HG02798 (cell line): ENCODE data around the gene CXADR.
A peak's percentile ranks its signal among the peaks of the same experiment; 100 is the strongest.
"Not testable (repeated sequence)": the region's sequence is repeated elsewhere in the genome, so short reads cannot be mapped to it uniquely, and the experiment has no call there.

Source experiments
- ATAC-seq: cut with Tn5 transposase; IDR thresholded peaks from one replicate; pipeline ENCODE4 v1.9.1; 2021; ENCODE audit warnings: mild to moderate bottlenecking; ENCODE audit not compliant: unreplicated experiment, poor library complexity

CXADR gene

DNA sequence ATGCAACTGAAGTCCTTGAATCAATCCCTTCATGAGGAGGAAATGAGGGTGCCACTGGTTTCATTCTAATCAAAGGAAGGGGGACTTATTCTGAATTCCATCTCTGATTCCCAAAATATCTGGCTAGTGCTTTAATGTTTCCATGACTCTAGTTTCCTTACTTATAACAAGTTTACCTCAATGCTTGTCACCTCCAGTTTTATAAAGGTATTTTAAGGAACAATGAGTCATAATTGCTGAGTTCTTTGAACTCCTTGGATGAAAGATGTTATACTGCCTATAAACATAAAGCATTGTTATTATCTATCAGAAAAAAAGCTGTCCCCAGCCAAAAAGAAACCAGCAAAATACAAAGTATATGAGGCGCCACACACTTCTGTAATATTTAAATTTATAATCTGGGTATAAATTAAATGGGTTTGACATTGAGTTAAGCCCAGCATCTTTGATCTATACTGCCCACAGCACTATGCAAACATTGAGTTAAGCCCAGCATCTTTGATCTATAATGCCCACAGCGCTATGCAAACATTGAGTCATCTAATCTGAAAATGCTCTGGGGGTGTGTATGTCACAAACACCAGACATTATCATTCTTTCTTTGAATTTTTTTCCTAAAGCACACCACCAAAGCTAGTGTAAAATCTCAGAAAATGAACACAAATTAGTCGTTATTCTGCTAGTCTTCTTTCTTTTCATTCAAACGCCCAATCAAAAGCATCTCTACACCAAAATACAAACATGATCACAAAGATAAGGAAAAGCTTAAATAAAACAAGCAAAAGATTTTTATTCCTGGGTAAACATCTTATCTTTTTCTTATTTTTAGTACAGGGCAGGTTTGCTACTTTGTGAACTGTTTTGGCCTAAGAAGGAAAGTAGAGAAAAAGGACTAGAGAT is 11.5 kb upstream of the CXADR start:
- ATAC-seq = no peak

DNA sequence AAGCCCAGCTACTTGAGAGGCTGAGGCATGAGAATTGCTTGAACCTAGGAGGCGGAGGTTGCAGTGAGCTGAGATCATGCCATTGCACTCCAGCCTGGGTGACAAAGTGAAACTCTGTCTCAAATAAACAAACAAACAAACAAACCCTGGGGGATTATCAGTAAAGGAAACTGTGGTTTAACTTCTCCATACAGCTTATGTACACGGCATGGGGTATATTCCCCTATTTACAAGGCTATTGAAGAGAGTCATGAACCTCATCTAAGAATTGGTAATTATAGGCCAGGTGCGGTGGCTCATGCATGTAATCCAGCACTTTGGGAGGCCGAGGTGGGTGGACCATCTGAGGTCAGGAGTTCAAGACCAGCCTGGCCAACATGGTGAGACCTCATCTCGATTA is 9.9 kb upstream of the CXADR start:
- not testable (repeated sequence) for ATAC-seq

DNA sequence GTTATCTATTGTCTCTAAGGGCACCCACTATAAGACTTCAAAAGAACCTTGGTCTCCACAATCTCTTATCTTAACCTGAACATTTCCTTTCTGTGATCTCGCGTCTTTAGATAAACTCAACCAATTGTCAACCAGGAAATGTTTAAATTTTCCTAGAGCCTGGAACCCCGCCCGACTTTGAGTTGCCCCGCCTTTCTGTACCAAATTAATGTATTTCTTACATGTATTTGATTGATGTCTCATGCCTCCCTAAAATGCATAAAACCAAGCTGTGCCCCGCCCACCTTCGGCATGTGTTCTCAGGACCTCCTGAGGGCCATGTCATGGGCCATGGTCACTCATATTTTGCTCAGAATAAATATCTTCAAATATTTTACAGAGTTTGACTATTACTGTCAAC is 5.9 kb upstream of the CXADR start:
- no peak for ATAC-seq

DNA sequence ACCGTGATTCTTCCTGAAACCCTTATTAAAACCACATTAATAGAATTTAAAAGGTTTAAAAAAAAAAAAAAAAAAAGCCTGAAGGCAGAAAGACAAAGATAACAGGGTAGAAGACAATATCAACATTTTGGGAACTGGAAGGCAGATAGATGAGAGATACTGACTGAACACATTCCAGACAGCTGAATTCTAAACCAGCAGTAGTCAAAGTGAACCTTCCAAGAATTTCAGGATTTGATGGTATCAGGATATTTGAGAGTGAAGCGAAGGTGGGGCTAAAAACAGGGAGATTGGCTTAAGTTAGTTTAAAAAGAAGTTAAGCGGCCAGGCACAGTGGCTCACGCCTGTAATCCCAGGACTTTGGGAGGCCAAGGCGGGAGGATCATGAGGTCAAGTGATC is 5.3 kb upstream of the CXADR start:
- ATAC-seq = no peak

DNA sequence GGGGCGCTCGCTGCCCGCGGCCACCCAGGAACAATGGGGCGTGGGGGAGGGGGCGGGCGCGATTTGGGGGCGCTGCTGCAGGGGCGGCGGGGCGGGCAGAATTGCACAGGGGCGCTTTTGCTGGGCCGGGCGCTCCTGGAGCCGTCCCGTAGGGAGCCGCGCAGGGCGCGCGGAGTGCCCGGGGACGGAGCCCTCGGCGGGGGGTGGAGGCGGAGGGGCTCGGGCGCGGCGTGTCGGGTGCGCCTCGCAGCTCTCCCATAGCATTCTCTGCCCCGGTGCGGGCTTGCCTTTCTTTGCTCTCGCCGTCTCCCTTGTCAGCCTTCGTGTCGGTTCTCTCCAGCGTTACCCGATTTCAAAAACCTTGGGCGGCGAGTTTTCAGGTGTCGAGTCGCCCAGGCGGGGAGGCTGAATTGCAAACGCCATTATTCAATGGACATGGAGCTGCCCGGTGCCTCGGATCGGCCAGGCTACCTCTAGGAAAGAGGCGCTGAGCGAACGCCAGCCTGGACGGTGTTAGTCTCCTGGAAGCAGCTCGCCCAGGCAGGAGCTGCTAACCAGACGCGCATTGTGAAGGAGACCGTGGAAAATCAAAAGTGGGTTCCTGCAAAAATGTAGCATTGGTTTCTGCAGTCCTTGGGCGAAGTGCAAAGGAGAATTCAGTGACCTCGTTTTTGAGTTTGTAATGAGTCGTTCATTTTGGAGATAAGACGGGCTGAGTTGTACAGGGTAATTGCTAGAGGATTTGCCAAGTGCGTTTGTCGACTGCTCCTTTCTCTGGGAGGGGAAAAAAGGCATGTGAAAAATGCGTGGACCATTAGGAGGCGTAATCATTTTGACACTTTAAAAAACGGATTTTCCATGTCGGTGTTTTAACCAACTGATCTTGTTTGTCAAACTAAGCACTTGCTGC is 626 bp downstream of the CXADR start:
- peak; percentile 30 for ATAC-seq

DNA sequence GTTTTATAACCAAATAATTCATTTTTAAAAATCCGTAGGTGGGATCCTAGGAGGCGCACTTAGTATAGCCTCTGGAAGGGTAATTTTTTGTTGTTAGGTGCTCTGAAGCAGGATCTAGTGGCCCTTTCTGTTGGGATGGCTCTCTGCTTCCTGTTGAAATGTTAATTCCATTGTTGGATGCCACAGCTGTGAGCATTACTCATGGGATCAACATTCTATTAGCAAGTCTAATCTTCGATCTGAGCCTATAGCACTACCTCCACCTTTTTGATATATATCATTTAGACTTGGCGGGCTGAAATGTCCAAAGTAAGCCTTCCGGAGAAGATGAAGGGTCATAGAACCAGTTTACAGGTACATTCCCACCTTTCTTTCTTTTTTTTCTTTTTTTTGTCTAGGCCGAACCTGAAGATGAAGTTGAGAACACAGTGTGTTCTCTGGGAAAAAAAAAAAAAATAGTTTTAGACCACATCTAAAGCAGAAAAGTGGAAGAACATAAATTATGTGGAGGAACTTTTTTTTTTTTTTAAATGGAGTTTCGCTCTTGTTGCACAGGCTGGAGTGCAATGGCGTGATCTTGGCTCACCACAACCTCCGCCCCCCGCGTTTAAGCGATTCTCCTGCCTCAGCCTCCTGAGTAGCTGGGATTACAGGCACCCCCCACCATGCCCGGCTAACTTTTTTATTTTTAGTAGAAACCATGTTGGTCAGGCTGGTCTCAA is 1.4 kb downstream of the CXADR start:
- no peak for ATAC-seq

DNA sequence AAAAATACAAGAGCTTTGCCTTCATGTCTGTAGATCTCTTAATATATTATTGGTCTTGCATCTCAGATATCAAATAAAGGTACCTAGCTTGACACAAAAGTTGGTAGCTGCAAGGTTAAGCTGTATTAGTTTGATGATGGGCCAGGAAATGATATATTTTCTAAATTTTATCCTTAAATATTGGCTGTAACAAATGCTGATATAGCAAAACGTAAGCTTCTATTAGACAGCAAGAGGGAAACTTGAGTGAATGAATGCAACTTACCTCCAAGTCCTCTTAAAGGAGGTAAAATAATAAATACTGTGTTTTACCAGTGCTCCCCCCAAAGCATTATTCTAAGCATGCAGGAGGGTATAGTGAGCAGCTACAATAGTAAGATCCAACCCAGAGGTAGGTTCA is 4.2 kb downstream of the CXADR start:
- not testable (repeated sequence) for ATAC-seq

DNA sequence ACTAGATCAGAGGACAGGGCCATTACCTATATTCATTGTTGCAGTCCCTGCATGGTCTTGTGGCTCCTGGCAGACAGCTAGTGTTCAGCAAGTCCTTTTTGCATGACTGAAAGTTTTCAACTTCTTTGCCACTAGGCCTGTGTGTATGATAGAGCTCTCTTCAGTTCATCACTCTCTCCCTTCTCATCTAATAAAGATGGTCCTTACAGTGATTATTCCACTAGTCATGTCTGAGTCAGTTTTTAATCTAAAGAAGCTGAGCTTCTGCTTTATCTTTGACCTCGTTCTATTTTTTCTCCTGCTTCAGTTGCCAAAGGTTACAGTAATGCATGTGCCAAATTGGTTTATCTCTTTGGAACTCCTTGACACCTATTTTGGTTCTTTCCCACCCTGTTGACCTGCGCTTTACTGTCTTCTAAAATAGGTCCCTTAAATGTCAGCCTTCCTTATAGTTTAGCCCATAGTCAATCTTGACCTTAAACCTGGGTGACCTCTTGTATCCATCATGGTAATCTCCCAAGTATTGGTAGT is 6.4 kb downstream of the CXADR start:
- ATAC-seq = no peak

DNA sequence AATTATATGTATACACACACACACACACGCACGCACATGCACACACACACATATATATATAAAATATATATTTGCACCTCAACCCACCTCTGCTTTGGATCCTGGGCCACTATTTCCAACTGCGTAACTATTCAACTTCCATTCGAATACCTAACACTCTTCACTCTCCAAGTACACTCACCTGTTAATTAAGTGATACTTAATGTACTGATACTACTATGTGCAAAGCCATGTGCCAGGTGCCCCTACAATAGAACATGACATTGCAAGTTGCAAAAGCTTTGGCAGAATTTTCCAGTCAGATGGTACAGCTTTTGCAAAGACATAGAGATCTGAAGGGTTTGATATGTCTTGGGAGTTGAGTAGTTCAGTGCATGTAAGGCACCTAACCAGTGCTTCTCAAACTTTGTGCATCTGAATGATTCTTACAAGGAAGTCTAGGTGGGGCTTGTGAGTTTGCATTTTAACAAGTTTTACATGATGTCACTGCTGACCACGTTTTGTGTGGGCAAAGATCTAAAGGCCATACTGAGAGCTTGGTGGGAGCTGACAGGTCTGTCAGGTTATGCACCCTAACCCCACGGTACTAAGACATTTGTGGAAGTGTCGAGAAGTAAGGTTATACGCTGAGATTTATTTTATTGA is 7.2 kb downstream of the CXADR start:
- ATAC-seq = no peak

DNA sequence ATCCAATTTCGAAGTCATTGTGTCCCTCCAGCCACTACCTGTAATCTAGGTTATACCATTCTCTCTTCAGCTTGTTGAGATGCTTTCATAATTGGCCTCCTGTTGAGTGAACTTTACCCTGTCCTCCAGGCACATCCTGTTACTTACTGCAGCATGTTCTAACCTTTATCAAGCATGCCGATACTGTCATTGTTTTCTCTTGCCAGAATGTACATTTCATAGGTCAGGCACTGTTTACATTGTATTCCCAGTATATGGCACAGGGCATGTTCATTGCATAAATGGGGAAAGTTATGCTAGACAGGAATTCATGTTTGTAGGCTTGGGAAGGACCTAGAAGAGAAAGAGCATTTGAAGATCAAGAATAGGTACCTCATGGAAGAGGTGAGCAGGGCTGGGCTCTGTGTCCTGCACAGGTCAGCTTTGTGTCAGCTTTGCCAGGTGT is 10.2 kb downstream of the CXADR start:
- ATAC-seq = no peak

DNA sequence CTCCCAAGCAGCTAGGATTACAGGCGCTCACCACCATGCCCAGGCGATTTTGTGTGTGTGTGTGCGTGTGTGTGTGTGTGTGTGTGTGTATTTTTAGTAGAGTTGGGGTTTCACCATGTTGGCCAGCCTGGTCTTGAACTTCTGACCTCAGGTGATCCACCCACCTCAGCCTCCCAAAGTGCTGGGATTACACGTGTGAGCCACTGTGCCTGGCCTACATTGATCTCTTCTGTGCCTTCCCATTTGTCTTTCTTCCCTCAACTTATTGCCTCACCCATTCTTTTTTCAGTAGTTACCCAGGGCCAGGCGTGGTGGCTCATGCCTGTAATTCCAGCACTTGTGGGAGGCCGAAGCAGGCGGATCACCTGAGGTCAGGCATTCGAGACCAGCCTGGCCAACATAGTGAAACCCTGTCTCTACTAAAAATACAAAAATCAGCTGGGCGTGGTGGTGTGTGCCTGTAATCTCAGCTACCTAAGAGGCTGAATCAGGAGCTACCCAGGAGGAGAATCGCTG is 11.2 kb downstream of the CXADR start:
- not testable (repeated sequence) for ATAC-seq

DNA sequence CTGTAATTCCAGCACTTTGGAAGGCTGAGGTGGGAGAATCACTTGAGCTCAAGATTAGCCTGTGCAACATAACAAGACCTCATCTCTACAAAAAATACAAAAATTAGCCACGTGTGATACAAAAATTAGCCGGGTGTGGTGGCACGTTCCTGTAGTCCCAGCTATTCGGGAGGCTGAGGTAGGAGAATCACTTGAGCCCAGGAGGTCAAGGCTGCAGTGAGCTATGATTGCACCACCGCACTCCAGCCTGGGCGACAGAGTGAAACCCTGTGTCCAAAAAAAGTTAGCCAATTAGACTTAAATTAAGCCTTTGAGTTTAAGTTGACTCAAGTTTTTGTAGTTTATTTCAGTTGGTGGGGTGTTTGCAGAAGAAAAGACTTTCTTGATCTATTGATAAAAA is 11.8 kb downstream of the CXADR start:
- ATAC-seq = no peak

DNA sequence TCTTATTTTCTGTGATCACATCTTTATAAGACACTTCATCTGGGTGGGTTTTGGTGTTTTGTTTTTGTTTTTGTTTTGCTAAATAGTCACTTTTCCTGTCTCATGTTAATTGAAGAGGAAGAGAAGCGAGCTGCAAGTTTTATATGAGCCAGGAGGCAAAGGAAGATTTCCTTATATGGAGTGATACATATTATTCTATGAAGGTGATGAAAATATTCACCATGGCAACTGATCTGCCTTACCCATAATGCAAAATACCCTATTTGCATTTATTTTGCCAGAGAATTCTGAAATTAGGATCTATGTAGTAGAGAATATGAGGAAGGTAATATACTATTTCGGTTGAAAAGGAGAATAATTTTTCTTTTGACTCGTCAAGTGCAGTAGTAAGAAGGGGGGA is 13.9 kb downstream of the CXADR start:
- ATAC-seq = no peak

DNA sequence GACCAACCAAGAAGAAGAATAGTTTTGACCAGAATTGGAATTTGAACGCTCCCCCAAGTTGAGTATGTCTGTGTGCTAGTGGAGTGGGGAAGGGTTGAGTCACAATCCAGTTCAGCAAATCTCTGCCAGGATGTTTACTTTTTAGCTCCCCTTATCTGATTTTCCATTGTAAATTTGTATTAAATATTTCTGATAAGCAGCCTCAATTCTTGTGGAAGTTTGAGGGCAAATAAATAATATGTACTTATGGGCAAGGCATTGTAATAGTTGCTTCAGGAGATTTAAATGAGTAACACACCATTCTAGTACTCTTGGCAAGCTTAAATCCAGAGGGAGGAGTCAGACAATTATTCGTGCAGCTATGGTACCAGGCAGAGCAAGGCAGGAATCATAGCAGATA is 14.4 kb downstream of the CXADR start:
- ATAC-seq = no peak

DNA sequence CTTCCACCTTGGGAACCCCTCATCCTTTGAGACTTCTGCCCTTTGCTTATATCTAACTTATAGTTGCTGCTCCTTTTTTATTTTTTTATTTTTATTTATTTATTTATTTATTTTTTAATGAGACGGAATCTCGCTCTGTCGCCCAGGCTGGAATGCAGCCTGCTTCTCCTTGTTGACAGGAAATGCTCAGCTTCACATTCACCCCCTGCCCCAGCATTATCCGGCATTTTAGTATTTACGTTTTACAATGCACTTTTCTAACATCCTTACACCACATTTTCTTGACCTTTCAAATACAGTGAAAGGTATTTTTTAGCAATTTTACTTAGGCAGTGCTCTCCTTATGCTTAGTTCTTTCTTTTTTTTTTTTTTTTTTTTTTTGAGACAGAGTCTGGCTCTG is 14.9 kb downstream of the CXADR start:
- no peak for ATAC-seq

DNA sequence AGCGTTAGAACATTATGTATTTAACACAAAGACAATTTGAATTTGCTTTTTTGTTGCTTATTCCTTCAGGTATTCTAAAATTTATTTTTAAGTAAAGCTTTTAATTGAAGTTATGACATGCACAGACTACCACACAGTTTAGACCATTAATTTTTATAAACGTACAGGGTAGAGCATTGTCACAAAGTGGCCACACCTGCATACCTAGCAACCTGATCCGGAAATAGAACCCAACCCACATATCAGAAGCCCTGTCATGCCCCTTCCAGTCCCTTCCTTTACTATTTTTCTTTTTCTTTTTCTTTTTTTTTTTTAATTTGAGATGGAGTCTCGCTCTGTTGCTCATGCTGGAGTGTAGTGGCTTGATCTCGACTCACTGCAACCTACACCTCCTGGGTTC is 16.8 kb downstream of the CXADR start:
- ATAC-seq = no peak

DNA sequence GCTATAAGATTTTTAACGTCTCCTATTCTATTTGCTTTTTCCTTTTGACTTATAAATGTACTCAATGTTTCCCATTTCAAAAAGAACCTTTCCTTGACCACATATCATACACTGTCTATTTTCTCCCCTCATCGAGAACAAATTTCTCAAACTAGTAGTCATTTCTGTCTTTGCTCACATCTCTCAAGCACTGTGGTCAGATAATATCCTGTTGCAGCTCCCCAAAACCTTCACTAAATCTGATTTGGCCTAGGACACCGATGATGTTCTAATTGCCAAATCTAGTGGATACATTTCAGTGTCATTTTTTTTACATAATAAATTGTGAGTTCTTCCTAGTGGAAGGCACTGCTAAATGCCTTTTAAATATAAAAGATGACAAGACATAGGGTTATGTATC is 19.4 kb downstream of the CXADR start:
- ATAC-seq = no peak

DNA sequence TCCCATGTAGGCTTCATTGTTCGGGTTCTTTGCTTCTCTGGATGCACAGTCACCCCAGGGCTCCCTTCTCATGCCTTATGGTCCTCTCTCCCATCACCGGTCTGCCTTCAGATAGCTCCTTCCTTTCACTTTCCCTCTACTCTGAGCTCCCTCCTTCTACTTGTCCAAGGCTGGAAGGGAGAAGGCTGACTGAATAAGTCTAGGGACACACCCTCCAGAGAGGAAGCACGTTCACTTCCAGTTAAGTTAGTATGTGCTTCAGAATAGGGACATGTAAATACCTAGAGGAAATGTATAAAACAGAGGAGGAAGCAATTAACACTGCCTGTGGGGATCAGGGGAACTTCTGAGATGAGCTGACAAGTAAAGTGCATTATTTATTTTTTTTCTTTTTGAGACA is 23.5 kb downstream of the CXADR start:
- ATAC-seq = no peak

DNA sequence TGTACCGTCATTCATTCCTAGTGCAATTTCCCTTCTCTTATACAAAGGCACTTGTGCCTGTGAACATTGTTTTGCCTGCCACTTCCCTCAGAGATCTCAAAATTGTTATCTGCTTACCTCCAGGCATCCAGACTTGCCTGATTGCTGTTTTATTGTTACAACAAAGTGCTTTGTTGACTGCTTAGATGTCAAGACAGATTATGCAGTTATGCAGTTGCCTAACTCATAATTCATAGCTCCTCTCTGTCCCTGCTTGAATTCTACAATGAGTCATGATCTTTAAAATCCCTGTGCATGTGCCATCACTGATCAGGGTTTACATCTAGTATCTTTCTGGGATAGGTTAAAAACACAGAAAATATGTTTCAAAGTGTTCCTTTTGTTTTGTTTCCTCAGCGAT is 24.5 kb downstream of the CXADR start:
- no peak for ATAC-seq

DNA sequence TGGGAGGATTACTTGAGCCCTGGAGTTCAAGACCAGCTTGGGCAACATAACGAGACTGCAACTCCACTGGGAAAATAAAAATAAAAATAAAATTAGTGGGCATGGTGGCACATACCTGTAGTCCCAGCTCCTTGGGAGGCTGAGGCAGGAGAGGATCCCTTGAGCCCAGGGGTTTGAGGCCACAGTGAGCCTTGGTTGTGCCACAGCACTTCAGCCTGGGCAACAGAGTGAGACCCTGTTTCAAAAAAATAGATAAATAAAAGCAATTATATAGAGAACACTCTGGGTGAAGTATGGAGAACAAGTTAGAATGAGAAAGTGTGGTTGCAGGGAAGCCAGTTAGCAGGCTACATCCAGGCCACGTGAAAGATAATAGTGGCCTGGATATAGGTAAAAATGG is 25.7 kb downstream of the CXADR start:
- ATAC-seq = no peak
